Spleen (tissue), 7 donors: Measurements from ENCODE around the gene PPP1R2B.

Source experiments
- CTCF ChIP-seq, 11 experiments: fragments of 200-600 bp in 7 of 11; fragments of 450-650 bp in 4 of 11; sonication (generic) in 4 of 11; IDR thresholded peaks in 8 of 11; conservative IDR thresholded peaks in 3 of 11; 1 replicate in 7 of 11; 2 replicates in 4 of 11; pipeline versions ENCODE4 v1.4.0 to v1.8.0; 2016 to 2021; ENCODE audit warnings: antibody characterized with exemption in 11 of 11, inconsistent platforms in 4 of 11, mild to moderate bottlenecking in 1 of 11
- POLR2AphosphoS5 ChIP-seq, 3 donors: sonication (generic); formaldehyde crosslinking; IDR thresholded peaks; one replicate each; pipeline ENCODE4 v1.5.1; 2017; ENCODE audit warnings: antibody characterized with exemption in 3 of 3
- donor health status: DM: no; HTN: no; CAD: no; lungs with moderate emphysema.
- donor health status: DM: no; HTN: no; CAD: no.
- donor health status: DM: no; HTN: no; CAD: no.

- TF ChIP-seq POLR2AphosphoS5 (IDR thresholded peaks at IDR 0.05) (no peak), CTCF (IDR thresholded peaks at IDR 0.05 in 8 of 11, conservative IDR thresholded peaks at IDR 0.05 in 3 of 11) (no peak)
These were observed 43.4 kb downstream of the PPP1R2B start for GRCh38 chr5:156893517-156893916.
